IMR-90 (cell line): ENCODE results near the gene CLN3. TPM values are rescaled to one million over a fixed set of nuclear protein-coding genes. Genes with fewer than 3 reads are reported as not detected.

Experiments
- ATAC-seq: fragments of 200-7000 bp; cut with Tn5 transposase; 2 replicates; pipeline ENCODE4 v1.9.1; 2020; ENCODE audit warnings: low read depth, mild to moderate bottlenecking, moderate library complexity
- BruUV-seq: library from RNA; stranded (reverse); fragments of 400-500 nt; replicated peaks from 2 replicates; lab custom pipeline; 2021; lab: Mats Ljungman, UMichigan
- CTCF ChIA-PET: fragments of 300-600 bp; formaldehyde crosslinking; extraction: SDS; loops from one replicate; lab custom pipeline; 2021; ENCODE audit warnings: antibody characterized with exemption; lab: Yijun Ruan, JAX
- POLR2A ChIA-PET: fragments of 300-600 bp; sonication (Branson Sonifier 250); formaldehyde crosslinking; loops from one replicate; lab custom pipeline; 2022; ENCODE audit warnings: antibody characterized with exemption; ENCODE audit not compliant: unreplicated experiment; lab: Charles Lee
- DNase-seq: peaks from one replicate; pipeline ENCODE4 v3.0.0; 2013
- H2AFZ ChIP-seq: replicated peaks from 2 replicates; pipeline ENCODE3; 2013; ENCODE audit warnings: low read length, mild to moderate bottlenecking; ENCODE audit not compliant: poor library complexity
- H2AK5ac ChIP-seq: 2 replicates; pipeline ENCODE4 v1.6.1; 2013; ENCODE audit warnings: low read depth, low read length, inconsistent platforms
- H2AK9ac ChIP-seq: replicated peaks from 2 replicates; pipeline ENCODE3; 2013; ENCODE audit warnings: mild to moderate bottlenecking, low read depth, low read length, moderate library complexity; ENCODE audit not compliant: poor library complexity
- H2BK120ac ChIP-seq: 2 replicates; pipeline ENCODE4 v1.6.1; 2013; ENCODE audit warnings: low read depth, low read length, inconsistent platforms
- H2BK15ac ChIP-seq: 3 replicates; pipeline ENCODE4 v1.6.1; 2013; ENCODE audit warnings: low read depth, low read length, inconsistent platforms
- H2BK20ac ChIP-seq: 2 replicates; pipeline ENCODE4 v1.6.1; 2013; ENCODE audit warnings: low read depth, mild to moderate bottlenecking, inconsistent platforms, low read length, moderate library complexity
- H2BK5ac ChIP-seq: 2 replicates; pipeline ENCODE4 v1.6.1; 2013; ENCODE audit warnings: mild to moderate bottlenecking, low read depth, low read length, inconsistent platforms; ENCODE audit not compliant: poor library complexity, severe bottlenecking
- H3K14ac ChIP-seq: replicated peaks from 2 replicates; pipeline ENCODE4 v1.6.1; 2013; ENCODE audit warnings: low read depth, low read length, inconsistent platforms
- H3K18ac ChIP-seq: 2 replicates; pipeline ENCODE4 v1.6.1; 2013; ENCODE audit warnings: low read depth, low read length, control low read depth
- H3K23ac ChIP-seq: 2 replicates; pipeline ENCODE4 v1.6.1; 2013; ENCODE audit warnings: low read depth, low read length, inconsistent platforms
- H3K27ac ChIP-seq: 2 replicates; pipeline ENCODE4 v1.5.1; 2013; ENCODE audit warnings: mild to moderate bottlenecking, control low read depth, low read length; ENCODE audit not compliant: insufficient read depth
- H3K27me3 ChIP-seq: 2 replicates; pipeline ENCODE4 v1.6.1; 2013; ENCODE audit warnings: low read length; ENCODE audit not compliant: control insufficient read depth, insufficient read depth
- H3K36me3 ChIP-seq: 2 replicates; pipeline ENCODE4 v1.6.1; 2013; ENCODE audit warnings: low read length, mixed read lengths; ENCODE audit not compliant: control insufficient read depth, insufficient read depth
- H3K4ac ChIP-seq: 2 replicates; pipeline ENCODE4 v1.6.1; 2013; ENCODE audit warnings: low read depth, low read length, inconsistent platforms
- H3K4me1 ChIP-seq: 2 replicates; pipeline ENCODE4 v1.6.1; 2013; ENCODE audit warnings: low read length, mixed read lengths; ENCODE audit not compliant: control insufficient read depth, insufficient read depth
- H3K4me2 ChIP-seq: 2 replicates; pipeline ENCODE4 v1.6.1; 2013; ENCODE audit warnings: low read depth, mild to moderate bottlenecking, control low read depth, low read length, moderate library complexity
- H3K4me3 ChIP-seq: 2 replicates; pipeline ENCODE4 v1.5.1; 2013; ENCODE audit warnings: low read depth, mild to moderate bottlenecking, control low read depth, low read length, moderate library complexity; ENCODE audit not compliant: insufficient read depth
- H3K56ac ChIP-seq: 2 replicates; pipeline ENCODE4 v1.6.1; 2013; ENCODE audit warnings: low read length, inconsistent platforms; ENCODE audit not compliant: insufficient read depth; ENCODE audit errors: extremely low read depth
- H3K79me1 ChIP-seq, 2 experiments: 2 replicates each; pipeline ENCODE4 v1.6.1; 2013; ENCODE audit warnings: low read length in 2 of 2, inconsistent platforms in 1 of 2, low read depth in 1 of 2
- H3K9ac ChIP-seq: 2 replicates; pipeline ENCODE4 v1.6.1; 2013; ENCODE audit warnings: low read depth, low read length, control low read depth
- H3K9me1 ChIP-seq: 2 replicates; pipeline ENCODE4 v1.6.1; 2013; ENCODE audit warnings: low read length, inconsistent platforms; ENCODE audit not compliant: insufficient read depth
- H3K9me3 ChIP-seq: 2 replicates; pipeline ENCODE4 v1.6.1; 2013; ENCODE audit warnings: low read length; ENCODE audit not compliant: control insufficient read depth, insufficient read depth
- H4K20me1 ChIP-seq: 2 replicates; pipeline ENCODE4 v1.6.1; 2013; ENCODE audit warnings: low read length, inconsistent platforms; ENCODE audit not compliant: insufficient read depth
- H4K5ac ChIP-seq: 2 replicates; pipeline ENCODE4 v1.6.1; 2013; ENCODE audit warnings: mild to moderate bottlenecking, low read depth, low read length, control low read depth
- H4K8ac ChIP-seq, 2 experiments: 2 replicates each; pipeline ENCODE4 v1.6.1; 2013; ENCODE audit warnings: low read depth in 2 of 2, low read length in 2 of 2, control low read depth in 1 of 2, inconsistent platforms in 1 of 2
- H4K91ac ChIP-seq: 2 replicates; pipeline ENCODE4 v1.6.1; 2013; ENCODE audit warnings: low read depth, low read length, inconsistent platforms; ENCODE audit not compliant: insufficient read depth
- BHLHE40 ChIP-seq: fragments of 150-350 bp; IDR thresholded peaks from 2 replicates; pipeline ENCODE4 v1.6.1; 2016; ENCODE audit warnings: mild to moderate bottlenecking, low read depth, low read length
- CEBPB ChIP-seq: IDR thresholded peaks from 2 replicates; pipeline ENCODE4 v1.6.1; 2012; ENCODE audit warnings: low read depth, low read length, improper control_type of control experiment
- CHD1 ChIP-seq: IDR thresholded peaks from 2 replicates; pipeline ENCODE4 v1.6.1; 2012; ENCODE audit warnings: low read depth, low read length, improper control_type of control experiment
- CTCF ChIP-seq: conservative IDR thresholded peaks from 2 replicates; pipeline ENCODE4 v1.5.1; 2012; ENCODE audit warnings: mild to moderate bottlenecking, low read depth, low read length, improper control_type of control experiment
- ELK1 ChIP-seq: fragments of 150-350 bp; IDR thresholded peaks from 2 replicates; pipeline ENCODE4 v1.6.1; 2016; ENCODE audit warnings: low read depth, mild to moderate bottlenecking, low read length, moderate library complexity, borderline replicate concordance
- FOS ChIP-seq: fragments of 150-350 bp; IDR thresholded peaks from 2 replicates; pipeline ENCODE4 v1.6.1; 2016; ENCODE audit warnings: low read depth, low read length
- MAFK ChIP-seq: IDR thresholded peaks from 2 replicates; pipeline ENCODE4 v1.6.1; 2012; ENCODE audit warnings: low read depth, low read length, improper control_type of control experiment
- MAZ ChIP-seq: IDR thresholded peaks from 2 replicates; pipeline ENCODE4 v1.6.1; 2012; ENCODE audit warnings: low read depth, mild to moderate bottlenecking, low read length, improper control_type of control experiment, moderate library complexity, borderline replicate concordance
- MXI1 ChIP-seq: IDR thresholded peaks from 2 replicates; pipeline ENCODE4 v1.6.1; 2012; ENCODE audit warnings: low read depth, mild to moderate bottlenecking, low read length, moderate library complexity, borderline replicate concordance
- NFE2L2 ChIP-seq: fragments of 150-350 bp; IDR thresholded peaks from 2 replicates; pipeline ENCODE4 v1.6.1; 2016; ENCODE audit warnings: low read depth, mild to moderate bottlenecking, low read length
- POLR2A ChIP-seq: IDR thresholded peaks from 2 replicates; pipeline ENCODE4 v1.6.1; 2012; ENCODE audit warnings: mild to moderate bottlenecking, low read depth, low read length
- RAD21 ChIP-seq: IDR thresholded peaks from 2 replicates; pipeline ENCODE4 v1.6.1; 2012; ENCODE audit warnings: low read length, improper control_type of control experiment
- RCOR1 ChIP-seq: IDR thresholded peaks from 2 replicates; pipeline ENCODE4 v1.6.1; 2012; ENCODE audit warnings: mild to moderate bottlenecking, low read length, improper control_type of control experiment; ENCODE audit not compliant: insufficient replicate concordance
- RFX5 ChIP-seq: IDR thresholded peaks from 2 replicates; pipeline ENCODE4 v1.8.0; 2012; ENCODE audit warnings: low read depth, mild to moderate bottlenecking, low read length, moderate library complexity
- SMC3 ChIP-seq: fragments of 150-350 bp; IDR thresholded peaks from 2 replicates; pipeline ENCODE4 v1.6.1; 2016; ENCODE audit warnings: low read depth, mild to moderate bottlenecking, antibody characterized with exemption, low read length, moderate library complexity
- USF2 ChIP-seq: fragments of 150-350 bp; IDR thresholded peaks from 2 replicates; pipeline ENCODE4 v1.6.1; 2017; ENCODE audit warnings: mild to moderate bottlenecking, antibody characterized with exemption, low read length, low read depth
- WGBS, 2 experiments: methylation state at CpG; one replicate each; pipeline versions ENCODE4 v1.1.5 to v1.1.7; 2013; ENCODE audit warnings: missing lambda C conversion rate in 2 of 2; ENCODE audit not compliant: insufficient read length in 1 of 2; ENCODE audit errors: extremely low coverage in 2 of 2; 5-methylcytosine and 5-hydroxymethylcytosine counted together
- dilution Hi-C: fragments of 300-500 bp; cut with HindIII; formaldehyde crosslinking; loops from one replicate; pipeline ENCODE4 v1.14.3; 2018; ENCODE audit warnings: low sequenced_read_pairs; ENCODE audit not compliant: unreplicated experiment
- in situ Hi-C: fragments of 300-500 bp; cut with MboI; formaldehyde crosslinking; loops from 3 replicates; pipeline ENCODE4 v1.14.3; 2019; ENCODE audit warnings: low sequenced_read_pairs, inconsistent platforms, mixed read lengths
- intact Hi-C: fragments of 100-400 bp; cut with micrococcal nuclease; formaldehyde crosslinking; loops from 2 replicates; pipeline ENCODE4 v1.10.0; 2022
- polyA plus RNA-seq, 3 experiments: library from polyadenylated mRNA; depleted of rRNA; stranded (reverse); fragments of >200 nt; gene quantifications; 2 replicates each; pipeline ENCODE4 v1.2.3, GENCODE V29; 2012; ENCODE audit warnings: low replicate concordance in 1 of 3
- total RNA-seq: library from RNA; depleted of rRNA; stranded (reverse); fragments of >200 nt; gene quantifications from 2 replicates; pipeline ENCODE4 v1.2.3, GENCODE V29; 2012

Gene CLN3
- total and polyA plus RNA-seq, 2 of the 4 experiments (the other 2 are of a cell fraction), result 3.9 to 15.9 TPM

- BruUV-seq, result no TSS peak
- ATAC-seq, result no peak
These were observed 29.6 kb upstream of the CLN3 start for GRCh38 chr16:28521436-28521835.

More at GRCh38 chr16:28521436-28521835, 29.6 kb upstream of the CLN3 start:
- H2BK20ac ChIP-seq, result no peak overlapping the region
- H3K9me3 ChIP-seq, result no peaks in the 10 kb centered on the region
- H4K8ac ChIP-seq, result no peak overlapping the region
- H2AFZ ChIP-seq, result no peak overlapping the region
- H3K4me3 ChIP-seq, result no peak overlapping the region
- no peak overlapping the region for H2BK5ac ChIP-seq
- no peak overlapping the region for H3K14ac ChIP-seq
- no peaks in the 10 kb centered on the region; the same call in 1 of the 2 replicates for H3K4me1 ChIP-seq
- H2AK9ac ChIP-seq, result no peak overlapping the region
- H3K27ac ChIP-seq, result no peak overlapping the region
- DNase-seq, result no peak
- dilution Hi-C loops (no loop called here), in situ Hi-C loops (no loop called here), intact Hi-C loops (no loop called here)
- H3K27me3 ChIP-seq, result no peaks in the 10 kb centered on the region; the same call in 1 of the 2 replicates
- no peak overlapping the region for H2BK15ac ChIP-seq
- no peak overlapping the region for H3K4ac ChIP-seq
- CTCF ChIA-PET, result no interaction called here
- no peak overlapping the region for H2BK120ac ChIP-seq
- no peak overlapping the region for H4K91ac ChIP-seq
- no peak overlapping the region for H3K23ac ChIP-seq
- no peak overlapping the region for H2AK5ac ChIP-seq
- H3K9me1 ChIP-seq, result no peaks in the 10 kb centered on the region
- H3K36me3 ChIP-seq, result no peaks in the 10 kb centered on the region
- no peak overlapping the region for H3K18ac ChIP-seq
- POLR2A ChIA-PET, result interaction anchor here (1.4 kb wide), 1 partner anchor 17 kb away, joined by 3 read pairs; the partner anchor contains the start of gene NUPR1
- H3K79me1 ChIP-seq, result no peaks in the 10 kb centered on the region
- no peak overlapping the region for H3K4me2 ChIP-seq
- H3K9ac ChIP-seq, result no peak overlapping the region
- TF ChIP-seq NFE2L2, result no peak
- TF ChIP-seq FOS, result no peak
- TF ChIP-seq RCOR1, result no peak
- TF ChIP-seq RAD21, result no peak
- TF ChIP-seq MAFK, result no peak
- no peak for TF ChIP-seq USF2
- no peak for TF ChIP-seq ELK1
- TF ChIP-seq CEBPB, result no peak
- TF ChIP-seq POLR2A, result no peak
- no peak for TF ChIP-seq CHD1
- no peak for TF ChIP-seq CTCF
- TF ChIP-seq MAZ, result no peak
- no peak for TF ChIP-seq BHLHE40
- TF ChIP-seq RFX5, result no peak
- TF ChIP-seq MXI1, result no peak
- TF ChIP-seq SMC3, result no peak
- 90% methylated on average over 4 of the region's 6 CpGs; no CpG with 5 or more reads in 1 of the 2 experiments for WGBS, 2 experiments
- no peaks in the 10 kb centered on the region for H4K20me1 ChIP-seq
- no peak overlapping the region for H4K5ac ChIP-seq
- no peak overlapping the region for H3K56ac ChIP-seq
